GM18520 (cell line): ENCODE data around the gene YWHAQ.

Experiments
- ATAC-seq: cut with Tn5 transposase; IDR thresholded peaks from one replicate; pipeline ENCODE4 v1.9.1; 2021; ENCODE audit not compliant: unreplicated experiment

YWHAQ gene

DNA sequence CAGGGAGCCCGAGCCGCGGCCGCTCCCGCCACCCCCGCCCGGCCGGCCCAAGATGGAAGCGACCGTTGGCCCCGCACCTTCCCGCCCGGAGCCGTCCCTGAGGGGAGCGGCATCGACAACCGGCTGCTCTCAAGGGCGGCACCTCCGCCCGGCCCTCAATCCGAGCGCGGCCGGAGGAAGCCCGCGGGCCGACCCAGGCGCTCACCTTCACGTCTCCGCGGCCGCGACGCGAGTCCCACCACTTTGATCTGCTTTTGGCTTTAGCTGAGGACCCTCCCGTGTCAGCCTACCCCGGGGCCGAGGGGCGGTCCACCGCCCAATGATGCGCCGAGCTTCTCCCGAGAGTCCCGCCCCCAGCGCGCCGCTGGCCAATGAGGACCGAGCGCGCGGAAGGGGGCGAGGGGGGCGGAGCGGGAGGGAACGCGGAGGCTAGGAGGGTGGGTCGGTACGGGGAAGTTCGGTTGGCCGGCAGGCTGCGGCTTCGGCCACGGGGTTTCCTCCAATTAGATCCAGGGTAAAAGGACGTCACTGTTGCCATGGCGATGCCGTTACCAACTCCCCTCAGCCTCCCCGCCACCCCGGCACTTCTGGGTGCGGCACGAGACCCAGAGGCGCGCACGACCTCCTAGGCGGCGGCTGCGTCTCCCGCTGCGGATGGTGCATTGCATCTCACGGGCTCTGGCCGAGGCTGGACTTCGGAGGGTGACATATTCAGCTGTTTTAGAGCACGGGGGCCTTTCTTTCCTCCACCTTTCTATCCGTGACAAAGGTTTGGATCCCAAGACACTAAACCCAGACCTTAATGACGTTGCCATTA, at the start of gene YWHAQ:
Gene YWHAQ, minus strand, starts transcription at position 262 of the 817 bp plus-strand sequence. CDS start 545 bp downstream, outside the sequence.
- ATAC-seq = peak; percentile 88

DNA sequence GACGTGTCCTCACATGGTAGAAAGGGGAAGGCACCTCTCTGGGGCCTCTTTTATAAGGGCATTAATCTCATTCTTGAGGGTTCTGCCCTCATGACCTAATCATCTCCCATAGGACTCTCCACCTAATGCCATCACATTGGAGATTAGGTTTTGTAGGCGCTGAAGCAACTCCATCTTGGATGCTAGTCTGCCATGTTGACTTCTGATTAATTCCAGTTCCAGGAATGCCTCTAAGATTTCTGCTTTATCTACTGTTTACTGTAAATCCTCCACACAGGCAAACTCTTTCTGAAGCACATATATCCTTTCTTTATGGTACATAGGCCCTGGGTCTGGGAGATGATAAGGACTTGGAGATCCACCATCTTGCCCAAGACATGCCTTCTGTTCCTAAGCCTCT, 49.3 kb upstream of the YWHAQ start:
- no peak for ATAC-seq

DNA sequence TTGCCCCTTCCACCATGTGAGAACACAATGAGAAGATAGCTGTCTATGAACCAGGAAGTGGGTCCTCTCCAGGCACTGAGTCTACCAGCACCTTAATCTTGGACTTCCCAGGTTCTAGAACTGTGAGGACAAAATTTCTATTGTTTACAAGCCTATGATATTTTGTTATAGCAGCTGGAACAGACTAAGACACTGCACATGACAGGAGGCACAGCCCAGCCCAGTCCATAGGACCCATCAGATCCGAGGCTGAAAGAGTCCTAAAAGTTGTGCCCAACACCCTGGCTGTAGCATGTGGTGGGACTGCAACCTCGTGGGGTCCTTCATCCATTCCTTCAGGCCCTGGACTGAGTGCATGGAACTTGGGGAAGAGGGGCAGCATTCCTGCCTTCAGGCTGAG, 48.4 kb upstream of the YWHAQ start:
- ATAC-seq = no peak

DNA sequence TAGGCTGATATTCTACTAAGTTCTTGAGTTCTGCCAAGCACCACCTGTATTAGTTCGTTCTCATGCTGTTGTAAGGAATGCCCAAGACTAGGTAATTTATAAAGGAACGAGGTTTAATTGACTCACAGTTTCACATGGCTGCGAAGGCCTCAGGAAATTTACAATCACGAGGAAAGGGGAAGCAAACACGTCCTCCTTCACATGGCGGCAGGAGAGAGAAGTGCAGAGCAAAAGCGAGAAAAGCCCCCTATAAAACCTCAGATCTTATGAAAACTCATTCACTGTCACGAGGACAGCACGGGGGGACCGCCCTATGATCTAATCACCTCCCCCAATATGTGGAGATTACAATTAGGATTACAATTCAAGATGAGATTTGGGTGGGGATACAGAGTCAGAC, 47.7 kb upstream of the YWHAQ start:
- no peak for ATAC-seq

DNA sequence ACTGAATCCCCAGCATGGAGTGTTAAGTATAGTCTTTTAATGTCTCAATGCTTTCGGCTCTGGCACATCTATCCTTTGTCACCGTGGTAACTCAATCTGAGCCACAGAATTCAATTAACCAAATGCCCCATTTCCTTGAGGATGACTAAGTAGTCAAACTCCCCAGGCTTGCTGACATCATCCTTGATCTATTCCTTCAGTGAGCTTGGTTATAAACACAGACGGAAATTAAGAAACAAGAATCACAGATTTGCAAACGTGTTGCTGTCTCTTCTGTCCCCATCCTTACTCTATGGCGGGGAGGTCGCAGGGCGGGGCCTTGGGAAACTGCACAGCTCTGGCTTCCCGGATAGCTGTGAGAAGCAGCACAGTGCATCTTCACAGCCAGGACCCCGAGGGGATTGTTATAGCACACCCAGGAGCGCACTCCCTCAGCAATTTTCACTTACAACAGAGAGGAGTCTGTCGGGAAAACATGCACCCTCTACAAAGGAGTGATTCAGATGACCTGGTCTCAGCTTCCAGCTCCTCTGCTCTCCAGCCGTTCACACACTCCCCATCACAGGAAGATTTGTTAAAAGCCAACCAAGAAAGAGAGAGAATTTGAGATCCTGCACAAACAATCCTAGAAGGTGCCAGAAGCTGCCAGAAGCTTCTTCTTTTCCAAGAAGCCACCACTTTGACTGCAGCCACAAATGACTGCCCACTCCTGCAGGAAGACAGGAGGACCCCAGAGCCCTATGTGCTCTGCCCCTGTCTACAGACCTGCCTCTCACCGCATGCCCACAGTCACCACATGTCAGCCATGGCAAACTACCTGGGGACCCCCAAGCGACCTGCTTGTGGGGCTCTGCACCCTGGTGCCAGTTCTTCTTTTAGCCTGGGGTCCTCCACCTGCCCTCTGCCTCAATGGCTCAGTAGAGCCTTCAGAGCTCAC, 44.9 kb upstream of the YWHAQ start:
- no peak for ATAC-seq

DNA sequence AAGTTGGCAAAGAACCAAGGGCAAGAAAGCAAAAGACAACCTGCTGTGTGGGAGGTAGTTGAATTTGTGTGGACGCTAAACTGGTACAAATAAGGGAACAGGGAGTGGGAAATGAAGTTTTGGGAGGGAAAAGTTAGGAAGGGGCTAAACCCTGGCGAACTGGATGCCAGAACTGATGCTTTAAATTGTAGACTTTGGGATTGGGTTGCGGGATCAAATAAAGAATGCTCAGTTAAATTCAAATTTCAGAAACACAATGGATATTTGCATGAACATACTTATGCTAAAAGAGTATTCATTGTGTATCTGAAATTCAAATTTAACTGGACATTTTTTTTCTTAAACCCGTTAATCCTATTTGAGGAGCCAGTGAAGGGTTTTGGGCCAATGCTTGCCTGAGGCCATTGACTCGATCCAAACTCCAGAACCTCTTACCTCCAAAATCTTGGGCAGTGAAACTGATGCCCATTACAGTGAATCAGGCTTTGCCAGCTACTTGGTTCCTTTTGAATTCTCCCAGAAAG, 44.2 kb upstream of the YWHAQ start:
- no peak for ATAC-seq

DNA sequence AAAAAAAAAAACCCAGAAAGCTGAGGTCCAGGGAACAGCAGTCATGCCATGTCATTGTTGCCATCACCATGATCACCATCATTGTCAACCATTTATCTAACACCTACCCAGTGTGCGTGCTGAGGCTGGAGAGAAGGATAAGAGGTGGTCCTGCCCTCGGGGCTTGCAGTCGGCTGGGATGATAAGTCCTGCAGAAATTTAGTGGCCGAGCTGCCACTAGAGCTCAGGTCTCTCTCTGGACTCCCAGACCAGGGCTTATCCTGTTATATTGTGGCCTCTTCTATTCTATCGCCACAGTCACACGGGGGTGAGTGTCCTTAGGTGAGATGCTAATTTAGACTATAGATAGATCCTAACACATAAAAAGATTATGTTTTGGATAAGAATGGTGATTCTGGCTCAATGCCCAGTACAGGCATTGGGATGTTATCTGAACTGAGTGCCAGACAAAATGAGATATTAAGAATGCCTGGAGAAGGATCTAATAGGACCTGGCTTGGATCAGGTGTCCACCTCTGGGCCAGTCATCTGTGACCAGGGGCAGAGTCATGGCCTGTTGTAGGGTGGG, 43.2 kb upstream of the YWHAQ start:
- no peak for ATAC-seq

DNA sequence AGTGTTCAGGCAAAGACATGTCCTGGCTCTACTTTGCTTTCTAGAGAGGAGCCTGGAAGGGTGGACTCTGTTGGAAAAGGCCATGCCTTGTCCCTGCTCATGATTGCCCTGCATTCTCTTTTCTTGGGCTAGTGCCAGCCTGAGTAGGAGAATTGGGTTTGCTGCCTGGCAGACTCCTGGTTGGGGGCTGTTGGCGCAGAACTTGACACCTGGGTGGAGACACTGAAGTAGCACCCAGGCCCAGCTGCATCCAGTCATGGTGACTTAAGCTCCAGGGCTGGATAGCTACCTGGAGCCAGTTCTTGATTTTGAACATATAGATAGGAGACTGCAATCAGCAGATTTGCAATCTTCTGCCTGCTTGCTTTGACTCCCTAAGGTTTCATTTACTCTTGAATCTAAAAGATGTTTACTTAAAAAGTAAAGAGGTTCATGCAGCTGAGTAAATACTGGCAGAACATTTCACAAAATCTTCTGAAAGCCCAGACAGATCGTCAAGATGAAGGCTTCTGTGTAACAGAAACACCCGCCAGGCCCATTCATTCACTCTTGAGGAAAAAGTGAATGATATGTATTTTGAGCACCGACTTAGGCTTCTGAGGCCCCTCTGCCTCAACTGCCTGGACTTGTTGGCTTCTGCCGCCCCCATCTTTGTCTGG, 38.0 kb upstream of the YWHAQ start:
- ATAC-seq = no peak

DNA sequence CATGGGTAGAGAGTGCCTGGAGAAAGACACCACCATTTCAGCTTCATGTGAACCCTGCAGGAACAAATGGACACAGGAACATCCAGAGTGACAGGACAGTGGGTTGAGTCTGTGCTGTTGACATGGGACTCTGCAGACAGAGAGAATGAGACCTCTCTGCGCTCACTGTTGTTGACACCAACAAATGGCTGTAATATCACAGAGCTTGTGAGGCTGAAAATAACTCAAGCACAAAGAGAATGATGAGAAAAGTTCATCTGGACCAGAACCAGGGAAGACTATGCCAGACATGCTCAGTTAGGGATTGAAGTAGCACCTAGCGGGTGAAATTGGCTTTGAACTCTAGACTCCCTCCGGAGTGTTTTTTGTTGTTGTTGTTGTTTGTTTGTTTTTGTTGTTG, 37.0 kb upstream of the YWHAQ start:
- ATAC-seq = no peak

DNA sequence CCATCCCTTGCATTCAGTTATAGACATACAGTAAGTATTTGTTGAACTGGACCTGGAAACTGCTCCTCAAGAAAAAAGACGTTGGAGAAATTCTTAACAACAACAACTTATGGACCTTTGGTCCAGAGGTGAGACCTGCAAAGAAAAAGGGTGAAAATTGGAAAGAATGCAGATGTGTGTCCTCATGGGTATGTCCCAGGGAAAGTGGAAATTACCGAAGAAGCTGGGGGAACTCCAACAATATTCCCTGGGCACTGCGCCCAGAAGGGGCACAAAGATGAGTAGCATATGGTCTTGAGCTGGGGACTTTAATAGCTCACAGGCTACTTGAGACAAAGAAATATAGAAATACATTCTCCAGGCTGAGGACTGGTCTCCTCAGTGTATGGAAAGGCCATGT, 35.5 kb upstream of the YWHAQ start:
- no peak for ATAC-seq

DNA sequence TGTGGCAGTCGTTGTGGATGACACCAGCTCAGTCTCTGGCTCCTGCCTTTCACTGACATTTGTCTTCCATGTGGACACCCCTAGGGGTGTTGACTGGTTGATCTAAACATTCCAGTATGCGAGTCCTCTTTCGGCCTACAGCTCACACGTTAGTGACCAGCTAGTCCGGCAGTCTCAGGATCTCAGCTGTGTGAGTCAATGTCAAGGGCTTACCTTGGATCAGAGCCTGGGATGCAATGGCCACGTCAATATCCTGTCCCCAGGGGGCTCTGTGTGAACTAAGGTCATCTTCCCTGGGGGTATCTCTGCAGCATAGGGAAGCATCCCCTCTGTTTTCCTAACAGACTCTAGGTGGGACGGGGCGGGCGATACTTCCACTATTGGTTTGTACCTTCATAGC, 35.1 kb upstream of the YWHAQ start:
- no peak for ATAC-seq

DNA sequence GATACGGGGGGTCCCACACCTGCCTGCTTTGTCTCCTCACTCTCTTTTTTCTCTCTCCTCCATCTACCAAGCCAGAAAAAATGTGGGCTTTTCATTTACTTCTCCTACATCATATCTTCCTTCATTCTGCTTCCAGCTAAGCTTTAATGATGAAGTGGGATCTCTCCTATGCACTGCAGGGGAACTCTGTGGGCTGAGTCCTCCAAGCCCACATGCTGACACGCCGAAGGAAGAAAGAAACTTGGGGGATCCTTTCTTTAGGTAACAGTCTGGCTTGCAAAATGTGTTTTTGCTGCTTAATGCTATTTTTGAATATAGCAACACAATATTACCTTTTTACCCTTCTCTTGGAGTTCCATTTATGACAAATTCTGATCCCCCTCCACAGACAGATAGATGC, 33.6 kb upstream of the YWHAQ start:
- ATAC-seq = no peak

DNA sequence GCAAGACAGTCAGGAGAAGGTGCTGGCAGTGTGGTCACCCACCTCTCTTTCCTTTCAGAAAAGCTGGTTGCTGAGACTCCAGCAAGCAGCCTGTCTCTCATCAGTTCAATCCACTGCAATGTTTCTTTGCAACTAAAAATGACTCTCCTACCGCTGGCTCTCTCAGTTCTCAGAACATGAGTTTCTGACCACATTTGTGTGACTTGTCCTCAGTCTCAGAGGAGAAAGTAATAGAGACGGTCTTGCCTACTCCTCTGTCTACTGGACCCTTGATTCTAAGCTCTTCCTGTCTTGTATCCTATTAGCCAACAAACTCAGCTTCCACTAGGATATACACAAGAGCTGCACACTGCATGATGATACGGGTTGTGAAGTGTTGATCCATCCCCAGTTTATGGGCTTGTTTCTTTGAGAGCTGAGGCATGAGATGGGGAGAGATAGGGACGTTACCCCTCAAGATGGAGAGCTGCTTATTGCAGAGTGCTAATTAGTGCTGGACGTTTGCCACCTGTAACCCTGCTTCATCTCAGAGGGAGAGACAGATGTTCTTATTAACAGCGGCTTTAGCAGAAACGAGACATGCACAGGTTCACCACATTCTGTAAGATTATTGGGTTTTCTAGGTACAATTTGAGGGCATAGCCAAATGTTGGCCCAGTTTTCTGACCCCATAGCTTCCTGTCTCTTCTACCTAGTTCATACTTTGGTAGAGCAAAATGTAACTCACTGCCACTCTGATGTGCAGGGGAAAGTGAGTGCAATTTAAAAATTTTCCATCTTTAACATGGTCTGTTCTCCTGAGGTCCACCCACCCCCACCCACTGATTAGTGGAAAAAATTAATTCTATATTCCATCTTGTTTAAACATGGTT, 32.4 kb upstream of the YWHAQ start:
- ATAC-seq = no peak

DNA sequence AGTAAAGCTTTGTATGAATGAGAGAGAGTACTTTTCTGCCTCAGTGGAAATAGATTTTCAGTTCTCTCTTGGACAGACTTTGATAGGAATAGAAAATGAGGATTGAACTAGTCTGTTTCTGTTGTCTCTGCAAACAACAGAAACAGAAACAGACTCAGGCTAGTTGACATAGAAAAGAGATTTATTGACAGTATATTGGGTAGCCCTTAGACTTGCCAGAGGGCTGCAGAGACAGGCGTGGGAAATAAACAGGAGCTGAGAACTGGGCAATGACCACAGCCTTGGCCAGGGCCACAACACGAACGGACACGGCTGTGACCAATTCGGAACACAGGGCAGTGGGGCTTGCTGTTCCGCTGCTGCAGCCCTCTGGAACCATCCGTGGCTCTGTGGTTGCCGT, 30.5 kb upstream of the YWHAQ start:
- ATAC-seq = no peak

DNA sequence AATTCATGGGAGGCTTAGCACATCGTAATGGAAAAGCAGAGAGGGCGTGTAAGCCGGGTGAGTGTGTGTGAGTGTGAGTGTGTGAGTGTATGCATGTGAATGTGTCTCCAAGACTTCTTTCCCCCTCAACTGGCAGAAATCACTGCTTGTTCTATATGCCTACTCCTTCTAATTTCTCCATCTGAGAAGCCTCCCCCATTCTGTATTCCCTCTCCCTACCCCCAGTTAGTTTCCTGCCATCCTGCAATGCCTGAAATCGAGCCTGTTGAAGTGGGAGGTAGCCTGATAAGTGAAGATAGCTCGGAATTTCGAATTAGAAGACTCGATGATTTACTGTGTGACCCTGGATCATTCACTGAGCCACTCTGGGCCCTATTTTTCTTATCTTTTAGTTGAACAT, 30.0 kb upstream of the YWHAQ start:
- no peak for ATAC-seq

DNA sequence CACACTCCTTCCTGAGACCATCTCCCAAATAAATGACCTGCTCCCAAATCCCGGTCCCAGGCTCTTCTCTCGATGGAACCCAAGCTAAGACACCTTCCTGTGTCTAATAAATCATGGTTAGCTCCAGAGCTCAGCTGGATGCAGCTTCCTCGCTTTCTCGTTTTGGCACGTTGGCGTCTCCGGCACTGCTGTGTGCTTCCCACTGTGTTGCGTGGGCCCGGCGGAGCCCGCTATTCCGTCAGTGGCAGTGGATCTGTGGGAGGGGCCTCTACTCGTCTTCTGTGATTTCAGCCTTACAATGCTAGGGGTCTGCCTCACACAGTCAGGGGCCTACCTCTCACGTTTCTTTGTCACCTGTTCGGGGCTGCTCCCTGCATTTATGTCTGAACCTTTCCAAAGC, 29.4 kb upstream of the YWHAQ start:
- ATAC-seq = no peak

DNA sequence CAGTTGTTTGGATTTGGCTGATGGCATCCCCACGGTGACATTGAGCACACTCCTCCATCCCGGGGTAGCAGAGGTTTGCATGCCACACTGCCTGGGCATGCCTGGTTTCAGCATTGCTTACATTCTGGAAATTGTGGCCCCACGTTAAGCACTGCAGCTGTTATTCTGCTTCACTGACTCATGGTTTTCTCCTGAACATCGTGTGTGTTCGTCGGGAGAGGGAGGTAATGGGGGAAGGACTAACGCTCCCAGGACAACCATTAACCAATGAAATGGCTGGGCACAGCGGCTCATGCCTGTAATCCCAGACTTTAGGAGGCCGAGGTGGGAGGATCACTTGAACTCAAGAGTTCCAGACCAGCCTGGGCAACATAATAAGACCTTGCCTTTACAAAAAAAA, 28.2 kb upstream of the YWHAQ start:
- no peak for ATAC-seq

DNA sequence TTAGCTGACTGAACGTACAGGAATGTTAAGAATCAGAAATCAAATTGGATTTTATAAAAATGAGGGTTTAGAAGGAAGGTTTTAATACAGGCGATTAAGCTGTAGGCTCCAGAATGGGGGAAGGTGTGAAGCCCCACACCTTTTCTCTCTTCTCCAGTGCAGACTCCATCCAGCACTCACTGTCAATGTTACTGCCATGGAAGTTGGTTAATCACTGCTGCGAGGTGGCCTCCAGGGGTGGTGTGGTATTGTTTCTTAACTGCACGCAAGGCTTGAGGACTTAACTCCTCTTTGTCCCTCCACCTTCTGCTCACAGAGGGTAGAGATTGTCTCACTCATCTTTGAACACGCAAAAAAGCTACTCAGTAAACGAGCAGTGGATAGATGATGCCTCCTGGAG, 26.9 kb upstream of the YWHAQ start:
- ATAC-seq = no peak

DNA sequence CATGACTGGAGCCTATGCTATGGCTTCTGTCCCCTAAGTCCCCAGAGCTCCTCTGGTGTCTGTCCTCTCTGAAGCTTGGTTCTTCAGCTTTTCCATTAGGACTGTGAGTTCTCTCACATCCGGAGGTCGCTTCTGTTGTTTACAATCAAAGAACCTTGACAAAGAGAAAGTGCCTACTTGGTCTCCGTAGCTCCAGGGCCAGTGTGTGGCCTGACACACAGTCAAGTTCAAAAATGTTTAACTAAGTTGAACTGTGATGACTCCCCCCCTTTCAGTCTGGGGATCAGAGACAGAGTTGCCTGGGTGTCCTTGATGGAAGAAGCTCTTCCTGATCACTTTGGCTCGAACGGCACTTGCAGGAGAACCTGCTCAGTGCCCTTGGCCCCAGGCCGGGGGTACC, 26.3 kb upstream of the YWHAQ start:
- no peak for ATAC-seq

DNA sequence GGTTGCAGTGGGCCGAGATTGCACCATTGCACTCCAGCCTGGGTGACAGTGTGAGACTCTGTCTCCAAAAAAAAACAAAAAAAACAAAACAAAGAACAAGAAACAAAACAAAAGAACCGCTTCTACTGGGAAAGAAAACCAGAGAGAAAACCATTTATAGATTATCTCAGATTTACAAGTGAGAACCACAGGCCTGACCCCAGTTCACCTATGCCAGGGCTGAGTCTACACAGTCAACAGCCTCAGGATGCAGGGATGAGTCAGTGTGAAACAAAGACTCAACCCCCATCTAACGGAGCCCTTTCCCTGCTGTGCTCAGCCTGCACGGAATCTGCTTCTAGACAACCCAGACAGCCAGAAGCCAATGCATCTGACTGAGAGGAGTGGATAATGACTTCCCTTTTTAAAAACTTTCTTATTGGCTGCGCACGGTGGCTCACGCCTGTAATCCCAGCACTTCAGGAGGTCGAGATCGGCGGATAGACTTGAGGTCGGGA, 25.5 kb upstream of the YWHAQ start:
- ATAC-seq = peak; percentile 91
